ENCODE measurements around the gene ARHGAP23.
"Not testable (repeated sequence)": the region's sequence is repeated elsewhere in the genome, so short reads cannot be mapped to it uniquely, and the experiment has no call there.

ARHGAP23 gene

DNA sequence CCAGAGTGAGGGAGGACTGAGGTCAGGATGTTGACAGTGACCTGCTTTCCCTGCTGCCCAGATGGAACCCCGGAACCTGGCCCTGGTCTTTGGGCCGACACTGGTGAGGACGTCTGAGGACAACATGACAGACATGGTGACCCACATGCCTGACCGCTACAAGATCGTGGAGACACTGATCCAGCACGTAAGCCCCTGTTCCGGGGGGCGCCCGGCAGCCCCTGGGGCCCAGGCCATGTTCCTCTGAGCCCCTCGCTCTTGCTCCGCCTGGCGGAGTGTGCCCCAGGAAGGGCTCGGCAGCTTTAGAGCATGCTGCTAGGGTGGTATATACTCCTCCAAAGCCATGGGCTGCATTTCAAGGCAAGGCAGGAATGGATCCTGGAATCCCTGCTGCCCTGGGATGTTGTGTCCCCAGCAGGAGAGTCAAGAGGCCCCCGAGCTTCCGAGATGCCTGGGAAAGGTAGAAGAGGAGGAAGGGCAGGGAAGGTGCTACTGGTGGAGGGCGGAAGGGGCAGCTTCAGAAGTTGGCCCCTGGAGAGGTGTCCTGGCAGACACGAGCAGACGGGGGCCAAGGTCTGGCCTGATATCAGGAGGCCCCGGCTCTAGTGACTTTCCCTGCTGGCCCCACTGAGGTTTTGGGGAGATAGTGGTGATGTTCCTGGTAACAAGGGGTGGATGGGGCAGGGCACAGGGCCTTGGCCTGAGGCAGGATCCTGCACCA lies 63.2 kb downstream of the ARHGAP23 start:
- DNase-seq: not testable (repeated sequence)

- peak; percentile 85 for DNase-seq
Measured at GRCh38 chr17:38492067-38493040, 64.1 kb downstream of the ARHGAP23 start.

DNA sequence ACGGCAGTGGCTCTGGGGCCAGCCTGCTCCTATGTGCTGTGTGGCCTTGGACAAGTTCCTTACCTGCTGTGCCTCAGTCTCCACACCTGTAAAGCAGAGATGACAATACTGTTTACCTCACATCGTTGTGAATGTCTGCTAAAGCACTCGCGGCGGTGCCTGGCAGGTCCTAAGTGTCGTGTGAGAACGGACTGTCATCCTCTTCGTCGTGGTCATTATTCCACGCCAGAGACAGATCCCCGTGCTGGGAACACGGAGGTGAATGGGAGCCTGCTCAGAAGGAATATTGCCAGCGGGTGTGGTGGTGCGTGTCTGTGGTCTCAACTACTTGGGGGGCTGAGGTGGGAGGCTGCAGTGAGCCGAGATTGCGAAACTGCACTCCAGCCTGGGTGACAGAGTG lies 65.9 kb downstream of the ARHGAP23 start:
- DNase-seq: not testable (repeated sequence)

GRCh38 chr17:38497656-38498055 lies 69.4 kb downstream of the ARHGAP23 start:
- not testable (repeated sequence) for DNase-seq

DNA sequence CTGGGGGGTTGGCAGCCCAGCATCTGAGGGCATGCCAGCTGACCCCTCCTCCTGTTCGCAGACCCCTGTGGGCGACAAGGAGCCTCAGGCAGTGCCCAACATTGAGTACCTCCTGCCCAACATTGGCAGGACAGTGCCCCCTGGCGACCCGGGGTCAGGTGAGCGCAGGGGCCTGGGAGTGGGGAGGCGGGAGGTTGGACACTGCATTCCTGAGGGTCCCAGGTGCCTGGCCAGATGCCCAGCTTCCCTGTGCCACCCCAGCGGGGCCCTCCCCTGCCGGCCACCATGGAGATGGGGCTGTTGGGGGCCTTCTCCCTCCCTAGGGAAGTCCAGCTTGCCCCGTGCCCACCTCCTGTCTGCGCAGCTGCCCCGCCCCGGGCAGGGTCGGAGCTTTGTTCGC lies 70.1 kb downstream of the ARHGAP23 start:
- no peak for DNase-seq

DNA sequence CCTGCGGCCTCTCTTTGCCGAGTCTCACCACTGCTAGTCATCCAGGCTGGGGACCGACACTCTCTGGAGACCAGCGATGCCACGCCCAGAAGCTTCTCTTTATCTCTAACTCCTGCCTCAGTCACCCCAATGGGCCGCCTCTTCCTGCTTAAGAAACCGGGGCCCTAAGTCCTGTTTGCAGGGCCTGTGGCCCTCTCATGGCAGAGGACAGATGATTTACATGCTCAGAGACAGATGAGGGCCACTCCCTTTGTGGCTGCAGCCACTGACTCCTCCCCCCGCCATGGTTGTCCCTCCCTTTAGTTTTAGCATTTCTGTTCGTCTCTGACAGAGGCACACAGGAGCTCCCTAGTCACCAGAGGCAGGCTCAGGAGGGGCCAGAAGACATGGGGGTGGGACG lies 71.0 kb downstream of the ARHGAP23 start:
- DNase-seq: not testable (repeated sequence)

DNA sequence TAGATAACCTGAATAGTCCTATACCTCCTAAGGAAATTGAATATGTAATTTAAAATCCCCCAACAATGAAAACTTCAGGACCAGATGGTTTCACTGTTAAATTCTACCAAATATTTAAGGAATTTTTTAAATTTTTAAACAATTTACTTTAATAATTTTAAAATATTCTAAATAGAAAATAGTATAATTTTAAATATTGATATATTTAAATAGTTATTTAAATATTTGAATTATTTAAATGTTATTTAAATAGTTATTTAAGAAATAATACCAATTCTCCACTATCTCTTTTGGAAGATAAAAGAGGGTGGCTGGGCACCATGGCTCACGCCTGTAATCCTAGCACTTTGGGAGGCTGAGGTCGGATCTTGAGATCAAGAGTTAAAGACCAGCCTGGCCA lies 73.5 kb downstream of the ARHGAP23 start:
- not testable (repeated sequence) for DNase-seq

GRCh38 chr17:38503286-38503913 lies 75.1 kb downstream of the ARHGAP23 start:
- DNase-seq: not testable (repeated sequence)

GRCh38 chr17:38504216-38504615 lies 76.0 kb downstream of the ARHGAP23 start:
- DNase-seq: no peak

DNA sequence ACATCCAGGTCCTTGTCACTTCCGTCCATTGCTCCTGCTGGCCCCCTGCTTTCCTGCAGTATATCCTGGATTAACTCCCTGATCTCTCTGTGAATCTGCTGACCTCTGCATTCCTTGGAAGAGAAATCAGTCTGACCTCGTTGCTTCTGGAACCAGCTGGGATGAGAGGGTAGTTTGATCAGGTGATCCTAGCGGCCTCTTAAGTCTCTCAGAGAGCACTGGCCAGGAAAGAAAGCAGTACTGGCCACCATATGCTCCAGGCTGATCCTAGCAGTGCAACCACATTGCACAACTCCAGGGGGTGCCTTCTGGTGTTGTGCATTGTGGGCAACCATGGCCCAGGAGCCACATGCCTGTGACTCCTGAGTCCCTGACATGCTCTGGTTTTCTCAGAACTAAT lies 79.2 kb downstream of the ARHGAP23 start:
- DNase-seq: no peak

DNA sequence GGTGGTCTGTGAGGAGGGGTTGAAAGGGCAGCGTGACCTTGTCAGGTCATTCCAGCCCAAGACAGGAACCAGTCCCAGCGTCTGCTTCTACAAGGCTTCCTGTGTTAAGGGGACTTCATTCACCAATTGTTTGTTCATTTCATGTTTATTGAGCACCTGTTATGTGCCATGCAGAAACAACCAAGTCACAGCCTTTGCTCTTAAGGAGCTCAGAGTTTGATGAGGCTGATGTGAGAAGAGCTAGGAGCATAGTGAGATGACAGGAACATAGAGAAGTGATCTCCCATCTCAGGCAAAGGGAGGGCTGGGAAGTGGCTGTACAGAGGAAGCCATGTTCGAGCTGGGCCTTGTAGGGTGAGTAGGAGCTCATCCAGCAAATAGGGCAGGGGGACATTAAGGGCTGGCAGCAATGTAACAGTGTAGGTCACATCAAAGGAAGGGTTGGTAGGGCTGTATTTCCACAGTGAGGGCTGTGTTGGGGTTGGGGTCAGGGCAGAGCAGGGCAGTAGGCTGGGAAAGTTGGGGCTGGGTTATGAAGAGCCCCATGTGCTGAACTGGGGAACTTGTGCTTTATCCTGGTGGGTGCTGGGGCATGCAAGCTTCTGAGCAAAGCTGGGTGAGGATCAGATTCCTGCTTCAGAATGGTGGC lies 79.8 kb downstream of the ARHGAP23 start:
- DNase-seq: no peak

- DNase-seq: no peak
Measured at GRCh38 chr17:38508570-38508950, 80.3 kb downstream of the ARHGAP23 start.

- DNase-seq: no peak
Measured at GRCh38 chr17:38508954-38509771, 80.9 kb downstream of the ARHGAP23 start.

GRCh38 chr17:38509772-38510420 lies 81.6 kb downstream of the ARHGAP23 start:
- no peak for DNase-seq

- DNase-seq: no peak
Measured at GRCh38 chr17:38510421-38511149, 82.3 kb downstream of the ARHGAP23 start.

DNA sequence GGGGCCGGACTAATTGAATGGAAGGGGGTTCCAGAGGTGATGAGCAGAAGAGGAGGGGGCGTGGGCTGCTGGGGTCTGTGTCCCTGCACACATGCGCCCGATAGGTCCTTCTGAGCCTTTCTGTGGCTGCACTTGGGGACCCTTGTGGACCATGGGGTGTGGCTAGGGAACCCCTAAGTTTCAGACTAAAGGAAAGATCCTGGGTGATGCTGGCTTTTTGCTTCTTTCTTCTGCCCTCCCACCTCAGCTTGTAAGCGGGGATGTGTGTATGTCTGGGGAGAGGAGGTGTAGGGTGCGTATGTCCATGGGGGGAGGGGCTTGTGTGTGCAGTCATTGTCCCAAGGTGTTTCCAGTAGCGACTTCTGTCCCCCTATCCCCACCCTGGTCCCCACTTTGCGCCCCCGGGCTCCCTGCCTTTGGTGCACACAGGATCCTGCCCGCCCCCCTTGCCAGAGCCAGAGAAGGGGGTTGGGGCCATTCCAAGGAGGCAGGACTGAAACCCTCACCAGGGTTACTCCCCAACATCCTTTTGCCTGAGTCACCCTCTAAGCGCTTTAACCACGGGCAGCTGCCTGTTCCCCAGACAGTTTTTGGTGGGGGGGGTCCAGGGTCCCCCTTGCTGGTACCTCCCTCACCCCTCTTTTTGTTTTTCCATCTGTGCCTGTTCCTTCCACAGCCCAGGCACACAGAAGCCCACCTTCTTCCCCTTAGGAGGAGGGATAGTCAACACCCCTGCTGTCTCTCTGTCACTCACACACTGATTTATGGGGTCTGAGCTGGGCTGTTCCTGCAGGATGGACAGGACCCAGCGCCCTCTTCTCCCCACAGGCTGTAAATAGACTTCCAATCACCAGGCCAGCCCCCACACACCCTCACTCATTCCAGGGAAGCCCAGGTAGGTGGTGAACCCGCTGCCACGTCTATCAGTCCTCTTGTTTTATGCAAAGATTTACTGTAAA lies 83.2 kb downstream of the ARHGAP23 start:
- no peak for DNase-seq

GRCh38 chr17:38512473-38513058 lies 84.3 kb downstream of the ARHGAP23 start:
- no peak for DNase-seq

DNA sequence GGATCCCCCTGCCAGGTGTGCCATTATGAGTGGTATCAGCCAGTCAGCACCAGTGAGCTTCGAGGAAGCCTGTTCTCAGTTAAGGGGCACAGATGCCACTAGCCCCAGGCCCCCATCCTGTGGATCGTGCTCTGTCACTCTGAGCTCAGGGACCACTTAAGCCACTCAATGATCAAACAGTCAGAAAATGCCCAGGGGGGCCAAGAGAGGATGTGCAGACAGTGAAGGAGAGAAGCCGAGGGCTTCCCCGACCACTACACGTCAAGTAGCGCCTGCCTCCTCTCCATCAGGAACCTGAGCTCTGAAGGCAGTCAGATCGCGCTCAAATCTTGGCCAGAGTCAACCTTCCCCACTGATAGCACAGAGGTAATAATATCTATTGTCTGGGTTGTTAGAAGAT lies 98.3 kb downstream of the ARHGAP23 start:
- DNase-seq: not testable (repeated sequence)

- not testable (repeated sequence) for DNase-seq
Measured at GRCh38 chr17:38528141-38528540, 99.9 kb downstream of the ARHGAP23 start.

Measured in NCI-H2107 (cell line).